ENCODE data around the gene ADRB1. TPM values are rescaled to one million over a fixed set of nuclear protein-coding genes. Genes with fewer than 3 reads are reported as not detected.

ADRB1 gene
- total RNA-seq, 1 donor = 2.4 TPM

GRCh38 chr10:114035791-114036190 lies 7.9 kb upstream of the ADRB1 start:
- Histone ChIP-seq H3K4me1 (ENCODE audit: insufficient read depth, low read length) (peaks cover 3% of the 10 kb centered on the region), H3K9me3 (ENCODE audit: low read depth, low read length) (no peaks in the 10 kb centered on the region), H3K27me3 (ENCODE audit: insufficient read depth, low read length) (peaks cover 29% of the 10 kb centered on the region), H3K4me3 (ENCODE audit: low read length) (no peak overlapping the region)

- H3K4me1 ChIP-seq (ENCODE audit: insufficient read depth, low read length) = peaks cover 10% of the 10 kb centered on the region
- H3K27me3 ChIP-seq (ENCODE audit: insufficient read depth, low read length) = peaks cover 52% of the 10 kb centered on the region
- no peaks in the 10 kb centered on the region for H3K9me3 ChIP-seq (ENCODE audit: low read depth, low read length)
- H3K4me3 ChIP-seq (ENCODE audit: low read length) = no peak overlapping the region
These were observed 4.8 kb upstream of the ADRB1 start for GRCh38 chr10:114038819-114039218.

GRCh38 chr10:114041166-114041565 lies 2.5 kb upstream of the ADRB1 start:
- peaks cover 27% of the 10 kb centered on the region for H3K4me1 ChIP-seq (ENCODE audit: insufficient read depth, low read length)

GRCh38 chr10:114042895-114043531 lies 653 bp upstream of the ADRB1 start:
- peak overlapping the region; percentile 16 for H3K4me3 ChIP-seq (ENCODE audit: low read length)
- H3K27me3 ChIP-seq (ENCODE audit: insufficient read depth, low read length) = peaks cover 79% of the 10 kb centered on the region
- H3K4me1 ChIP-seq (ENCODE audit: insufficient read depth, low read length) = peaks cover 29% of the 10 kb centered on the region
- H3K9me3 ChIP-seq (ENCODE audit: low read depth, low read length) = no peaks in the 10 kb centered on the region

More at GRCh38 chr10:114041166-114041565, 2.5 kb upstream of the ADRB1 start:
- Histone ChIP-seq H3K4me3 (ENCODE audit: low read length) (no peak overlapping the region), H3K27me3 (ENCODE audit: insufficient read depth, low read length) (peaks cover 66% of the 10 kb centered on the region), H3K9me3 (ENCODE audit: low read depth, low read length) (no peaks in the 10 kb centered on the region)

- H3K27me3 ChIP-seq (ENCODE audit: insufficient read depth, low read length) = peaks cover 75% of the 10 kb centered on the region
- H3K4me3 ChIP-seq (ENCODE audit: low read length) = no peak overlapping the region
These were observed 825 bp downstream of the ADRB1 start for GRCh38 chr10:114044247-114045135.

GRCh38 chr10:114045136-114046086 lies 1.7 kb downstream of the ADRB1 start:
- Histone ChIP-seq H3K4me3 (ENCODE audit: low read length) (no peak overlapping the region), H3K27me3 (ENCODE audit: insufficient read depth, low read length) (peaks cover 73% of the 10 kb centered on the region), H3K9me3 (ENCODE audit: low read depth, low read length) (no peaks in the 10 kb centered on the region), H3K4me1 (ENCODE audit: insufficient read depth, low read length) (peaks cover 29% of the 10 kb centered on the region)

More at GRCh38 chr10:114044247-114045135, 825 bp downstream of the ADRB1 start:
- Histone ChIP-seq H3K9me3 (ENCODE audit: low read depth, low read length) (no peaks in the 10 kb centered on the region), H3K4me1 (ENCODE audit: insufficient read depth, low read length) (peaks cover 29% of the 10 kb centered on the region)

GRCh38 chr10:114046087-114046458 lies 2.4 kb downstream of the ADRB1 start:
- H3K4me3 ChIP-seq (ENCODE audit: low read length) = no peak overlapping the region
- H3K9me3 ChIP-seq (ENCODE audit: low read depth, low read length) = no peaks in the 10 kb centered on the region
- H3K4me1 ChIP-seq (ENCODE audit: insufficient read depth, low read length) = peaks cover 29% of the 10 kb centered on the region
- peaks cover 72% of the 10 kb centered on the region for H3K27me3 ChIP-seq (ENCODE audit: insufficient read depth, low read length)

GRCh38 chr10:114048472-114048871 lies 4.8 kb downstream of the ADRB1 start:
- peaks cover 66% of the 10 kb centered on the region for H3K27me3 ChIP-seq (ENCODE audit: insufficient read depth, low read length)
- no peak overlapping the region for H3K4me3 ChIP-seq (ENCODE audit: low read length)
- H3K4me1 ChIP-seq (ENCODE audit: insufficient read depth, low read length) = peaks cover 19% of the 10 kb centered on the region
- no peaks in the 10 kb centered on the region for H3K9me3 ChIP-seq (ENCODE audit: low read depth, low read length)

- H3K4me3 ChIP-seq (ENCODE audit: low read length) = no peak overlapping the region
- H3K27me3 ChIP-seq (ENCODE audit: insufficient read depth, low read length) = peaks cover 64% of the 10 kb centered on the region
- H3K4me1 ChIP-seq (ENCODE audit: insufficient read depth, low read length) = peaks cover 1% of the 10 kb centered on the region
These were observed 8.0 kb downstream of the ADRB1 start for GRCh38 chr10:114051714-114052113.

GRCh38 chr10:114052255-114052654 lies 8.6 kb downstream of the ADRB1 start:
- peaks cover 7% of the 10 kb centered on the region for H3K4me1 ChIP-seq (ENCODE audit: insufficient read depth, low read length)
- H3K4me3 ChIP-seq (ENCODE audit: low read length) = no peak overlapping the region
- H3K9me3 ChIP-seq (ENCODE audit: low read depth, low read length) = no peaks in the 10 kb centered on the region
- H3K27me3 ChIP-seq (ENCODE audit: insufficient read depth, low read length) = peaks cover 58% of the 10 kb centered on the region

More at GRCh38 chr10:114051714-114052113, 8.0 kb downstream of the ADRB1 start:
- no peaks in the 10 kb centered on the region for H3K9me3 ChIP-seq (ENCODE audit: low read depth, low read length)

GRCh38 chr10:114053946-114054345 lies 10.3 kb downstream of the ADRB1 start:
- Histone ChIP-seq H3K27me3 (ENCODE audit: insufficient read depth, low read length) (peaks cover 42% of the 10 kb centered on the region), H3K4me1 (ENCODE audit: insufficient read depth, low read length) (peaks cover 22% of the 10 kb centered on the region), H3K4me3 (ENCODE audit: low read length) (no peak overlapping the region), H3K9me3 (ENCODE audit: low read depth, low read length) (no peaks in the 10 kb centered on the region)

- H3K27me3 ChIP-seq (ENCODE audit: insufficient read depth, low read length) = peaks cover 23% of the 10 kb centered on the region
- no peak overlapping the region for H3K4me3 ChIP-seq (ENCODE audit: low read length)
- H3K9me3 ChIP-seq (ENCODE audit: low read depth, low read length) = no peaks in the 10 kb centered on the region
- peaks cover 52% of the 10 kb centered on the region for H3K4me1 ChIP-seq (ENCODE audit: insufficient read depth, low read length)
These were observed 14.2 kb downstream of the ADRB1 start for GRCh38 chr10:114057855-114058254.

GRCh38 chr10:114058297-114058696 lies 14.6 kb downstream of the ADRB1 start:
- H3K4me3 ChIP-seq (ENCODE audit: low read length) = no peak overlapping the region
- no peaks in the 10 kb centered on the region for H3K9me3 ChIP-seq (ENCODE audit: low read depth, low read length)
- H3K27me3 ChIP-seq (ENCODE audit: insufficient read depth, low read length) = peaks cover 25% of the 10 kb centered on the region

GRCh38 chr10:114059561-114059960 lies 15.9 kb downstream of the ADRB1 start:
- Histone ChIP-seq H3K27me3 (ENCODE audit: insufficient read depth, low read length) (peaks cover 26% of the 10 kb centered on the region), H3K9me3 (ENCODE audit: low read depth, low read length) (no peaks in the 10 kb centered on the region), H3K4me3 (ENCODE audit: low read length) (no peak overlapping the region), H3K4me1 (ENCODE audit: insufficient read depth, low read length) (peaks cover 60% of the 10 kb centered on the region)

More at GRCh38 chr10:114058297-114058696, 14.6 kb downstream of the ADRB1 start:
- peaks cover 56% of the 10 kb centered on the region for H3K4me1 ChIP-seq (ENCODE audit: insufficient read depth, low read length)

All from mononuclear cell (primary cell).